C1 segment of cervical spinal cord (tissue), 14 donors: ENCODE data around the gene CLIC4.
"Not testable (repeated sequence)": the region's sequence is repeated elsewhere in the genome, so short reads cannot be mapped to it uniquely, and the experiment has no call there.

ENCODE experiments used
- DNase-seq, 14 donors: peaks; one replicate each; lab custom pipeline; 2025; lab: John Stamatoyannopoulos, UW

Gene CLIC4

GRCh38 chr1:24743404-24744211 lies 1.6 kb upstream of the CLIC4 start:
- DNase-seq, result peak in 5 of 14 donors; percentile 19 to 44 (median 36)

- DNase-seq, result peak in 8 of 14 donors; percentile 21 to 66 (median 30)
These were observed 615 bp downstream of the CLIC4 start for GRCh38 chr1:24745711-24746413.

GRCh38 chr1:24748191-24749121 lies 3.2 kb downstream of the CLIC4 start:
- DNase-seq, result no peak

GRCh38 chr1:24749252-24749651 lies 4.0 kb downstream of the CLIC4 start:
- no peak for DNase-seq

GRCh38 chr1:24749886-24750285 lies 4.6 kb downstream of the CLIC4 start:
- DNase-seq, result no peak

DNA sequence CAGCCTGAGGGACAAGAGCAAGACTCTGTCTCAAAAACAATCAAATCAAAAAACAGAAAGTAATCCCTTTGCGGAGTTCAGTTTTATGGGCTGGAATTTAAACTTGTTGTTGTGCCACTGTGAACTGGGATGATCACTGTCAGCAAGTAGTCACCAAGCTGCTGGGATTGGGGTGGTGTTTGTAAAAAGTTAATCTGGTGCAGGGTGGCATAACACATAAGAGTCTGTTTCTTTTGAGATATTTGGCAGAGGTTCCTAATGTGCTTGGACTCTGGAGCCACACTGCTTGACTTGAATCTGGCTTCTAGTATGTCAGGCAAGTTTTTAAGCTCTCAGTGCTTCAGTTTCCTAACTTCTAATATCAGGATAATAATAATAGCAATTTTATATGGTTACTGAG lies 6.6 kb downstream of the CLIC4 start:
- peak in 1 of 14 donors; percentile 9 for DNase-seq

GRCh38 chr1:24752305-24752704 lies 7.1 kb downstream of the CLIC4 start:
- DNase-seq, result no peak

- DNase-seq, result no peak
These were observed 9.0 kb downstream of the CLIC4 start for GRCh38 chr1:24754229-24754628.

DNA sequence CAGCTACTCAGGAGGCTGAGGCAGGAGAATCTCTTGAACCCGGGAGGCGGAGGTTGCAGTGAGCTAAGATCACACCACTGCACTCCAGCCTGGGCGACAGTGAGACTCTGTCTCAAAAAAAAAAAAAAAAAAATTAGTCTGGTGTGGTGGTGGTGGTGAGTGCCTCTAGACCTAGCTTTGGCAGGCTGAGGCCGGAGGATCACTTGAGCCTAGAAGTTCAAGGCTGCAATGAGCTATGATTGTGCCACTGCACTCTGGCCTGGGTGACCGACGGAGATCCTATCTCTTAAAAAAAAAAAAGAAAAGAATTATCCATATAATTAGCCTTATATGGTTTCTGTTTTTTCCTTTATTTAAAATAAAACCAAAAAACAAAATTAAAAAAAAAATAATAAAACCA lies 10.1 kb downstream of the CLIC4 start:
- not testable (repeated sequence) for DNase-seq

DNA sequence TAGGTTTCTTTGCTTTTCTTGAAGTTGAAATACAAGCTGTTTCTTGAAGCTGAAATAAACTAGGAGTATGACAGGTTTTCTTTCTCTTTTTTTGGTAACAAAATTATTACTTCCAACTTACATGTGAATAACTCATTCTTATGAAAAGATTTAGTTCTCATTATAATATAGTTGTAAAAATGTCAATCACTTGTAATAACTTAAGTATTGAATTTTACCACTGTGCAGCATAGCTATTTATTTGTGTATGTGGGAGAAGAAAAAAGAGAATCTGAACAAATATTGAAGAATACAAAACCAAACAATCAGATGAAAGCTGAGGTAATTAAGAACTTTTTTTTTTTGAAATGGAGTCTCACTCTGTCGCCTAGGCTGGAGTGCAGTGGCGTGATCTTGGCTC lies 11.1 kb downstream of the CLIC4 start:
- no peak for DNase-seq

GRCh38 chr1:24759492-24759891 lies 14.2 kb downstream of the CLIC4 start:
- no peak for DNase-seq

GRCh38 chr1:24761582-24761981 lies 16.3 kb downstream of the CLIC4 start:
- no peak for DNase-seq

DNA sequence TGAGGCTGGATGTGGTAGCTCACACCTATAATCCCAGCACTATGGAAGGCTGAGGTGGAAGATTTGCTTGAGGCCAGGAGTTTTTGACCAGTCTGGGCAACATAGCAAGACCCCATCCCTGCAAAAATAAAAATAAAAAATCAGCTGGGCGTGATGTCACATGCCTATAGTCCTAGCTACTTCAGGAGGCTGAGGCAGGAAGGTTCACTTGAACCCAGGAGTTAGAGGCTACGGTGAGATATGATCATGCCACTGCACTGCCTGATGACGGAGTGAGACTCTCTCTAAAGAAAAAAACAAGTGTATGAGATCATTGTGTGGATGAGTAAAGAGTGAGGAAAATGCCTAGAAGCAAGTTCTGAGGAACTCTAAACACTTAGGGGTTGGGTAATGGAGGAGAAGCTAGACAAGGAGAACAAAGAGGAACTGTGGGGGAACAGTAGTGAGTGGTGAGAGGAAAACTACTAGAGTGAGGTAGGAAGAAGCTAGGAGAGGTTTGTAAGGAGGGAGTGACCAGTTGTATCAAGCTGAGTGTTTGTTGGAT lies 17.0 kb downstream of the CLIC4 start:
- DNase-seq, result no peak

DNA sequence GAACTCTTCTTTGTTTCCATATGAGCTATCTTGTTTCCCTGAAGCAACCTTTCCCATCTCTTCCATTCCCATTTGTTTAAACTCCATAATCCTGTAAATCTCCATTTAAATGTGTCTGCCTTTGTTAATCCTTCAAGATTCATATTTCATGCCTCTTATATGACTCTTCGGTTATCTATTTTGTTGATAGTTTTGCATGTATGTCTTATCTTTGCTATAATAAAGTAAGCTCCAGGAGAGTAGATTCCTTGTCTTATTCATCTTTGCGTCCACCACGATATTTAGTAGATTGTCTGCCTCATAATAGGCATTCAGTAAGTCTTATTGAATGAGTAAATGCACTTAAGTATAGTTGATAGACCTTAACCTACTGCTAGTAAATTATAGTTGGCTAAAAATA lies 18.4 kb downstream of the CLIC4 start:
- no peak for DNase-seq

DNA sequence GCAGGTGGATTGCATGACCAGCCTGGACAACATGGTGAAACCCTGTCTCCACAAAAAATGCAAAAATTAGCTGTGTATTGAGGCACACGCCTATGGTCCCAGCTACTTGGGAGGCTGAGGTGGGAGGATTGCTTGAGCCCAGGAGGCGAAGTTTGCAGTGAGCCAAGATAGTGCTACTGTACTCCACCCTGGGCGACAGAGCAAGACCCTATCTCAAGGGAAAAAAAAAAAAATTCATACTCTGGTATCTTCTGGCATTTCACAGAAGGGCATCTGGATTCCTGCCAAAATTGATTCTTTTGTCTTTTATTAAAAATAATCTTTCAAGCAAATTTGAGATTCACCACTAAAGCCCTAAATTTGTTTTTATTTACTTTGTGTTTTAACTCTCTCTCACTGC lies 19.2 kb downstream of the CLIC4 start:
- DNase-seq, result no peak

GRCh38 chr1:24764848-24765247 lies 19.6 kb downstream of the CLIC4 start:
- DNase-seq, result no peak

DNA sequence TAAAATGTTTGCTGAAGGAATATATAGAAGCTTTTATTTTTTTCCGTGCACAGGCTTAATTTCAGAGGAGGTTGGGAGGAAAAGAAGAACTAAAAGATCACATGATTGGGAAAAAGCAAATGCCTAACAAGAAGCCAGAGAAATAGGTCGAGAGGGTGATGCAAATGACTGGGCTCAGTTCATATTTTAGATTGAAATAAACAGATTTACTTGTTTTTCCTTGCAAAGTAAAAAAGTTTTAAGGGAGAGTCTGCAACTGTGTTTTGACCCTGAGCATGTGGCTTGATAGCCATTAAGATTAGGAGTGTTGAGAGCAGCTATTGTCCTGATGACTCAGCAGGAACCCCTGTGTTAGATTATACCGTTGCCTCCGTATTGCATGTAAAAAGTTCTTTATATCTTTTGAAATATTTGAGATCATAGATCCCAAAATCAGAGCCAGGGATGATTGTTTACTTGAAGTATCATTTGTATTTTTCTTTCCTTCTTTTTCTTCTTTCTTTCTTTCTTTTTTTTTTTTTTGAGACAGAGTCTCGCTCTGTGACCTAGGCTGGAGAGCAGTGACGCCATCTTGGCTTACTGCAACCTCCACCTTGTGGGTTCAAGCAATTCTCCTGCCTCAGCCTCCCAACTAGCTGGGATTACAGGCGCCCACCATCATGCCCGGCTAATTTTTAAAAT lies 20.2 kb downstream of the CLIC4 start:
- no peak for DNase-seq

DNA sequence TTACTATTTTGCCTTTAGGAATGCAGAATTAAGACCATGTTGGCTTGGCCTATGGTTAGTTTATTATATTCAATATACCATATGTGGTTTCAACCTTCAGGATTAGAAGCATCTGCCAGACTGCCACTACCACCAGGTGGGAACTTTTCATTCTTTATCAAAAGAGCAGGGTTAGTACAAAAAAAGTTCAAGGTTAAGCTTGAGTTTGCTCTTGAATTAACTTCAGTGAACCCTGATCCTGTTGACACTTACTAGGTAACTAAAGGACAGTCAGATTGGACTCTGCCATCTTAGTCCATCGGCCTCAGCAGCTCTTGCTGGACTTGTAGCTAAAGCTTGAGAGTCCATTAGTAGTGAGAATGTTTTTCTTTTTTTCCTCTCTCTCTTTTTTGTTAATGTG lies 22.1 kb downstream of the CLIC4 start:
- DNase-seq, result no peak

DNA sequence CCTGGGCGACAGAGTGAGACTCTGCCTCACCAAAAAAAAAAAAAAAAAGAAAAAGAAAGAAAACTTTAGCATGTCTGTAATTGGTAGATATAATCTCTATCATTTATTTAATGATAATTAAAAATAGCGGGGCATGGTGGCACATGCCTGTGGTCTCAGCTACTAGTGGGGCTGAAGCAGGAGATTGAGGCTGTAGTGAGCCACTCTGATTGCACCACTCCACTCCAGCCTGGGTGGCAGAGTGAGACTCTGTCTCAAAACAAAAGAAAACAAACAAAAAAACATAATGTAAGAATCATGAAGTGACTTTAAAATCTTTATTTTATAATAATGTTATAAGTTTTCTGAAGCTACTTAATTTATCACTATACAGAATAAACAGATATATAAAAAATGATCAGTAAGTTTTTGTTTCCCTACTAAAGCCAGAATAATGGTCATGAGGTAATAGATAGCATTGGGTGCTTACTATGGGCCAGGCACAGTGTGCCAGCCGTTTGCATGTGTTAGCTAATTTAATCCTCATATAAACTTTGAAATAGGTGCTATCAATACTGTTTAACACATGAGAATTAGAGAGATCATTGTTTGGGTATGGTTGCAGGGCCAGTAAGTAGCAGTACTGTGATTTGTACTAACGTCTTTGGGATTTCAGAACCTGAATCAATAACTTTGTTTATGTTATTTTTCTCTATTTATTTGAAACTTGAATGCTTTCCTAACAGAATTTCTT lies 23.8 kb downstream of the CLIC4 start:
- no peak for DNase-seq
